Neural progenitor cell (in vitro differentiated cells): ENCODE results near the gene PJA2.

Experiments
- CTCF ChIP-seq: fragments of 200-600 bp; sonication (generic); IDR thresholded peaks from 2 replicates; pipeline ENCODE4 v1.5.1; 2017; ENCODE audit warnings: antibody characterized with exemption, mild to moderate bottlenecking
- EZH2phosphoT487 ChIP-seq: fragments of 200-600 bp; sonication (generic); IDR thresholded peaks from 2 replicates; pipeline ENCODE4 v1.6.1; 2017; ENCODE audit warnings: antibody characterized with exemption

GRCh38 chr5:109315245-109315644 is 94.5 kb downstream of the PJA2 start:
- TF ChIP-seq EZH2phosphoT487 (no peak), CTCF (no peak)
